D721Med (cell line): ENCODE results near the gene SMIM1.

Experiments
- DNase-seq: peaks from one replicate; pipeline ENCODE4 v3.0.0; 2011; ENCODE audit warnings: low spot score; ENCODE audit not compliant: insufficient read length
- FAIRE-seq: peaks from 2 replicates; lab custom pipeline; 2011; peaks lifted over from hg19 to GRCh38; lab: Jason Lieb, UNC
- CTCF ChIP-seq: IDR thresholded peaks from 2 replicates; pipeline ENCODE4 v1.5.1; 2012; ENCODE audit warnings: mild to moderate bottlenecking, control low read depth; ENCODE audit not compliant: insufficient read depth; ENCODE audit errors: missing control alignments

SMIM1 gene

GRCh38 chr1:3817138-3817740 is 44.7 kb downstream of the SMIM1 start:
- no peak for TF ChIP-seq CTCF
- FAIRE-seq, result no peak
- DNase-seq, result no peak

GRCh38 chr1:3817821-3818597 is 45.5 kb downstream of the SMIM1 start:
- no peak for FAIRE-seq
- DNase-seq, result no peak
- TF ChIP-seq CTCF, result no peak

- no peak for FAIRE-seq
- no peak for DNase-seq
- TF ChIP-seq CTCF, result no peak
Measured at GRCh38 chr1:3819771-3820200, 47.2 kb downstream of the SMIM1 start.

- FAIRE-seq, result no peak
- no peak for DNase-seq
Measured at GRCh38 chr1:3820316-3820715, 47.8 kb downstream of the SMIM1 start.

GRCh38 chr1:3821004-3821403 is 48.5 kb downstream of the SMIM1 start:
- DNase-seq (peak; percentile 27), FAIRE-seq (no peak)
- no peak for TF ChIP-seq CTCF

More at GRCh38 chr1:3820316-3820715, 47.8 kb downstream of the SMIM1 start:
- TF ChIP-seq CTCF, result no peak

GRCh38 chr1:3821447-3821846 is 48.9 kb downstream of the SMIM1 start:
- TF ChIP-seq CTCF, result no peak
- no peak for DNase-seq
- no peak for FAIRE-seq

GRCh38 chr1:3821908-3822307 is 49.4 kb downstream of the SMIM1 start:
- DNase-seq (no peak), FAIRE-seq (no peak)
- TF ChIP-seq CTCF, result no peak
